ENCODE measurements around the gene FBLIM1. TPM values are rescaled to one million over a fixed set of nuclear protein-coding genes. Genes with fewer than 3 reads are reported as not detected.

Gene FBLIM1
- total RNA-seq, 3 donors from 2014 or later, result 17.4 to 73.4 (median 42.6) TPM

DNA sequence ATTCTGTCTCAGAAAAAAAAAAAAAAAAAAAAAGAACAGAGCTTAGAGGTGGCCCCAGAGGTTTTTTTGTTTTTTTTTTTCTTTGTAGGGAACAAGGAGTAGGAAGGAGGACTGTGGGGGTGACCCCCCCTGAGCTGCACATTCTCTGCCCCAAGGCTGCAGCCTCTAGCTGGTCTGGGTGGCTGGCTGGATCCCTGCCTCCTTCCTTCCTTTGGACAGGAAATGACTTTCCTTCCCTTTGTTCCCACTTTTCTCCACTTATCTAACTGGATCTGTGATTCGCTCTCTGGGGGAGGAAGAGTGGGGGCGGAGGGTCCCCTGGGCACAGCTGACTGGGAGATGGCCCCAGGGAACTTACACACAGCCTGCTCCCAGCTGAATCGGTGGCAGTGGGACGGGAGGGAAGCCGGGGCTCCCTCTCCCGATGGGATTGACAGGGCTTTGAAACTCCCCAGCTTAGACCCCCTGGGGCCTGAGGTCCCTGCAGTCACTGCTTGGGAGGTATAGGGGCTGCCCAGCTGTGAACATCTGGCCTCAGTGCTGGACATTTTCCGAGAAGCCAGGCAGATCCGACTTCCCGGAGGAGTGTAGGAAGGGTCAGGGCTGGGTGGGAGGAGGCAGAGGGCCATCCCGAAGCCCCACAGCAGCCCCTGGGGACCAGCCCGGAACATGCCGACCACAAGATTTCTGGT lies 2.1 kb downstream of the FBLIM1 start:
- no peak for DNase-seq (ENCODE audit: low spot score in 2 of 2)
- H3K9me3 ChIP-seq, result no peaks in the 10 kb centered on the region
- H3K36me3 ChIP-seq, result no peaks in the 10 kb centered on the region
- intact Hi-C loops (cut with DNase I; ENCODE audit: low total_unique reads), result no loop called here
- no peak for TF ChIP-seq POLR2A (IDR thresholded peaks at IDR 0.05)
- peak in 1 of 3 donors; percentile 15 for TF ChIP-seq POLR2AphosphoS5 (IDR thresholded peaks at IDR 0.05)
- peak overlapping the region in 2 of 3 donors; percentile 23 to 96 for H3K4me3 ChIP-seq
- peak overlapping the region; percentile 80 to 93 for H3K27ac ChIP-seq
- peaks cover 5 to 22% of the 10 kb centered on the region in 2 donors for H3K4me1 ChIP-seq
- no peaks in the 10 kb centered on the region for H3K27me3 ChIP-seq

DNA sequence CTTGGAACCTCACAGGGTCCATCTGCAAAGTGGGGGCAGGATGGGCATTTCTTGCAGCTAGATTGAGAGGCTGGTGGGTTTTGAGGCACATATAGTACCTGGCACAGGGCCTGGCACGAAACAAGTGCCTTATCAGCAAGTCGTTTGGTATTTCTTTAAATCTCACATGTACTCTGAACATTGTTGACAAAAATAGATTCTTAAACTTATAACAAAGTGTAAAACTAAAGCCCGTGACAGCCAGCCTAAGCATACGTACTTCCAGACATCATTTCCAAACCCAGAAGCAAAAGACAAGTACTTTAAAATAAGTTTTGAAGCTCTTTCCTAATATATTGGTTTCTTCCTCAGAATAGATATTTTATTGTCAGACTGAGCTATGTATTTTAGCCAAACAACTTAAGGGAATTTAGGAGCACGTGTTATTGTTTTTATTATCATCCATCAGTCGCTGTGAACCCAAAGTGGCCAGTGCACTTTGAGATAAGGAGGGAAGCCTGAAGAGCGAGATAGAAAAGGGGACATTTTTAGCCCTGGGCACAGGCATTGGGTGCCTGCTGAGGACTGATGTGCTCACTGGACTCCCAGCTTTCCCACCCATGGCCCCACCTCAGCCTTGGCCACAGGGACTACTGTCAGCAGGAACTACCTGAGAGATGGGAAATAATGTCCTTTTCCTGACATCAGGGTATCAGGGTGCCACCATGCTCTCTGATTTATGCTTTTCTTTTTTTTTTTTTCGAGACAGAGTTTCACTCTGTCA lies 3.0 kb downstream of the FBLIM1 start:
- Histone ChIP-seq H3K27ac (peak overlapping the region; percentile 80 to 93), H3K4me3 (peak overlapping the region in 1 of 3 donors; percentile 96), H3K9me3 (no peaks in the 10 kb centered on the region), H3K36me3 (no peaks in the 10 kb centered on the region), H3K4me1 (peaks cover 5 to 22% of the 10 kb centered on the region in 2 donors), H3K27me3 (no peaks in the 10 kb centered on the region)
- intact Hi-C loops (cut with DNase I; ENCODE audit: low total_unique reads), result no loop called here
- no peak for DNase-seq (ENCODE audit: low spot score in 2 of 2)
- no peak for TF ChIP-seq POLR2AphosphoS5 (IDR thresholded peaks at IDR 0.05)
- TF ChIP-seq POLR2A (IDR thresholded peaks at IDR 0.05), result no peak
- TF ChIP-seq, protein P1, sequence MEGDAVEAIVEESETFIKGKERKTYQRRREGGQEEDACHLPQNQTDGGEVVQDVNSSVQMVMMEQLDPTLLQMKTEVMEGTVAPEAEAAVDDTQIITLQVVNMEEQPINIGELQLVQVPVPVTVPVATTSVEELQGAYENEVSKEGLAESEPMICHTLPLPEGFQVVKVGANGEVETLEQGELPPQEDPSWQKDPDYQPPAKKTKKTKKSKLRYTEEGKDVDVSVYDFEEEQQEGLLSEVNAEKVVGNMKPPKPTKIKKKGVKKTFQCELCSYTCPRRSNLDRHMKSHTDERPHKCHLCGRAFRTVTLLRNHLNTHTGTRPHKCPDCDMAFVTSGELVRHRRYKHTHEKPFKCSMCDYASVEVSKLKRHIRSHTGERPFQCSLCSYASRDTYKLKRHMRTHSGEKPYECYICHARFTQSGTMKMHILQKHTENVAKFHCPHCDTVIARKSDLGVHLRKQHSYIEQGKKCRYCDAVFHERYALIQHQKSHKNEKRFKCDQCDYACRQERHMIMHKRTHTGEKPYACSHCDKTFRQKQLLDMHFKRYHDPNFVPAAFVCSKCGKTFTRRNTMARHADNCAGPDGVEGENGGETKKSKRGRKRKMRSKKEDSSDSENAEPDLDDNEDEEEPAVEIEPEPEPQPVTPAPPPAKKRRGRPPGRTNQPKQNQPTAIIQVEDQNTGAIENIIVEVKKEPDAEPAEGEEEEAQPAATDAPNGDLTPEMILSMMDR (IDR thresholded peaks at IDR 0.05), result no peak

DNA sequence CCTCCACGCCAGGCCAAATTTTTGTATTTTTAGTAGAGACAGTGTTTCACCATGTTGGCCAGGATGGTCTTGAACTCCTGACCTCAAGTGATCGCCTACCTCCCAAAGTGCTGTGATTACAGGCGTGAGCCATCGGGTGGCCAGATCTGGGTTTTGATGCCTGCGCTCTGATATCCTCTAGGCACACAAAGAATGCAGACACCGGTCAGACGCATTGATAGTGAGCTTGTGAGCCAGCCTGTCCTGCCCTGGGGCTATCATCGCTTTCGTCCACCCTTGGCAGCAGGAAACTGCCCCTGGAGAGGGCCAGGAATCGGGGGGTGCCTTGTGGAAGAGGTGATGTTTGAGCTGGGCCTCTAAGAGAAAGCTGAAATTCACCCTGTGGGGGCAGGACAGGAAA lies 4.0 kb downstream of the FBLIM1 start:
- peaks cover 5 to 18% of the 10 kb centered on the region in 2 donors for H3K4me1 ChIP-seq
- TF ChIP-seq, protein P1 (IDR thresholded peaks at IDR 0.05), result no peak
- TF ChIP-seq POLR2A (IDR thresholded peaks at IDR 0.05) (no peak), POLR2AphosphoS5 (IDR thresholded peaks at IDR 0.05) (no peak)
- intact Hi-C loops (cut with DNase I; ENCODE audit: low total_unique reads), result no loop called here
- DNase-seq (ENCODE audit: low spot score in 2 of 2), result no peak
- no peaks in the 10 kb centered on the region for H3K27me3 ChIP-seq
- peak overlapping the region in 1 of 2 donors; percentile 11 for H3K27ac ChIP-seq
- no peaks in the 10 kb centered on the region for H3K36me3 ChIP-seq
- no peaks in the 10 kb centered on the region for H3K9me3 ChIP-seq
- H3K4me3 ChIP-seq, result no peak overlapping the region

DNA sequence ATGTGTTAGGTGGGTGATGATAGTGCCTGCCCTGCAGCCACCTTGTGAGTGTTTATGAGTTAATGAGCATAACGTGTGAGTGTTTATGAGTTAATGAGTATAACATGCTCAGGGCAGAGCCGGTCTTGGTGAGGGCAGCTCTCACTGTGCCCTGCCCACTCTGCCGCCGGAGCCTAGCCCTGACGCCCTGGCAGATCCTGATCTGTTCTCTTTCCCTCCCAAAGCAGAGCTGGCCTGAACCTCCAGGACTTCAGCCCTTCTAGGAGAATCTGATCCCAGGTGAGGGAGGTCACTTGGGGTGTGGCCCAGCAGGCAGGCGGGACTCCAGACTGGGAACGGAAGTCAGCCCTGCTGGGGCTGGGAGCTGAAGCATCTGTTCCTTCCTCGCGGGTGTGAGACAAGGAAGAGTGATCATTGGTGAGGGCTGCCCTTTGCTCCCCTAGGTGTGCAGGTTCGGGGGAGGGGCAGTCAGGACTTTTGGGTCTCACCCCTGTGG lies 5.7 kb downstream of the FBLIM1 start:
- H3K4me3 ChIP-seq, result no peak overlapping the region
- no peak overlapping the region for H3K27ac ChIP-seq
- no peaks in the 10 kb centered on the region for H3K36me3 ChIP-seq
- peaks cover 5 to 9% of the 10 kb centered on the region in 2 donors for H3K4me1 ChIP-seq
- intact Hi-C loops (cut with DNase I; ENCODE audit: low total_unique reads), result no loop called here
- DNase-seq (ENCODE audit: low spot score in 2 of 2), result no peak
- H3K9me3 ChIP-seq, result no peaks in the 10 kb centered on the region
- TF ChIP-seq, protein P1 (IDR thresholded peaks at IDR 0.05), result no peak
- TF ChIP-seq POLR2A (IDR thresholded peaks at IDR 0.05) (no peak), POLR2AphosphoS5 (IDR thresholded peaks at IDR 0.05) (no peak)
- no peaks in the 10 kb centered on the region for H3K27me3 ChIP-seq

DNA sequence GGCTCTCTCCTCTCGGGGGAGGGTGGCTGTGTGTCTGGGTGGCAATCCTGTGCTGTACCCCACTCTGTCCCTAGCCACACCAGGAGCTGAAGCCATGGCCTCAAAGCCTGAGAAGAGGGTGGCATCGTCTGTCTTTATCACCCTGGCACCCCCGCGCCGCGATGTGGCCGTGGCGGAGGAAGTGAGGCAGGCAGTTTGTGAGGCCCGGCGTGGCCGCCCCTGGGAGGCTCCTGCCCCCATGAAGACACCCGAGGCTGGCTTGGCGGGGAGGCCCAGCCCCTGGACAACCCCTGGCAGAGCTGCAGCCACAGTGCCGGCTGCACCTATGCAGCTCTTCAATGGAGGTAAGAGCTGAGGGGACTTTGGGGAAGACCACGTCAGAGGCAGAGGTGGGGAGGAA lies 6.3 kb downstream of the FBLIM1 start:
- H3K4me1 ChIP-seq, result peaks cover 4 to 5% of the 10 kb centered on the region in 2 donors
- no peak for DNase-seq (ENCODE audit: low spot score in 2 of 2)
- TF ChIP-seq, protein P1 (IDR thresholded peaks at IDR 0.05), result no peak
- no peak for TF ChIP-seq POLR2AphosphoS5 (IDR thresholded peaks at IDR 0.05)
- no peak overlapping the region for H3K4me3 ChIP-seq
- intact Hi-C loops (cut with DNase I; ENCODE audit: low total_unique reads), result no loop called here
- H3K27ac ChIP-seq, result no peak overlapping the region
- H3K36me3 ChIP-seq, result no peaks in the 10 kb centered on the region
- no peaks in the 10 kb centered on the region for H3K27me3 ChIP-seq
- H3K9me3 ChIP-seq, result no peaks in the 10 kb centered on the region

All from breast epithelium (tissue), 4 donors.